GM13977 (cell line): ENCODE measurements around the gene LDB3.

Experiments
- DNase-seq: peaks from one replicate; pipeline ENCODE4 v3.0.0; 2012; ENCODE audit warnings: low spot score
- in situ Hi-C: fragments of 300-500 bp; cut with MboI; formaldehyde crosslinking; loops from one replicate; pipeline ENCODE4 v1.12.0; 2022; ENCODE audit warnings: low sequenced_read_pairs, low pct_unique_long_range_greater_than_20kb, mixed read lengths, inconsistent platforms; ENCODE audit not compliant: unreplicated experiment
- TF ChIP-seq, protein P1 (sequence below): IDR thresholded peaks from 2 replicates; pipeline ENCODE4 v1.5.1; 2012; ENCODE audit warnings: mild to moderate bottlenecking, control low read depth; ENCODE audit not compliant: insufficient read depth; ENCODE audit errors: extremely low read depth, missing control alignments

The LDB3 gene

DNA sequence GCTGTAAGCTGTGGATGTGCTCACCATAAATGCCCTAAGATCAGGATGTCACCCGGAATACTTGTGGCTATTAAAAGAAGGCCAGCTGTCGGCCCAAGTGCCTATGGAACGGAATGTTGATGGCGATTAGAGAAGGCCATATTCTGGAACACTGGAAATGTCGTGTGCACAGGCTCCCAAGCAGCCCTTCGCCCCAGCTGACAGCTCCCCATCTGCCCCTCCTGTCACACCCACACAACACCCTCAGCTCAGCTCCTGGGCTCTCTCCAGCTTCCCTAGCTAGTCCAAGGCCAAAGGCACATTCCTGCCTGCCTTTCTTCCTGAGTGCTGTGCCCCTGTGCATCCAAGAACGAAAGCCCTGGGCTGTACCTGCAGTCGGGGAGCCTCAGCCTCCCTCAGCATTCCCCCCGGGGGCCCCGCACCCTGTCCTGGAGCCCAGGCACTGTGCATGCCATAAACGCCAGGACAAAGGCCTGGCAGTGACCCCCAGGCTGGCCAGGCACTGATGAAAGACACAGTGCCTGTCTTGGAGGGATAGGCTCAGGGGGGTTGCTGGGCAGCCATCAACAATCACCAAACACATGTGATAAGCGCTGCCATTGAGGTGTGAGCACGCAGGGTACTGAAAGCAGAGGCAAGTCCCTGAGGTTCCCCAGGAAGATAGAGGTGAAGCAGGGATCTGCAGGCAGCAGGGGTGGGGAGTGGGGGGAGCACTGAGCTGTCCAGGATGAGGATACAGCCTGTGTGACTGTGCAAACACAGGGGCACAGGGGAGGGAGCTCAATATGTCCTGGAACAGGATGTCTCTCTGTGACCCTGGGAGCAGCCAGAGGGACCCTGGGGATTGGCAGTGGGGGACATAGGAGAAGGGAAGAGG is 3.7 kb upstream of the LDB3 start:
- in situ Hi-C loops: no loop called here
- TF ChIP-seq, protein P1, sequence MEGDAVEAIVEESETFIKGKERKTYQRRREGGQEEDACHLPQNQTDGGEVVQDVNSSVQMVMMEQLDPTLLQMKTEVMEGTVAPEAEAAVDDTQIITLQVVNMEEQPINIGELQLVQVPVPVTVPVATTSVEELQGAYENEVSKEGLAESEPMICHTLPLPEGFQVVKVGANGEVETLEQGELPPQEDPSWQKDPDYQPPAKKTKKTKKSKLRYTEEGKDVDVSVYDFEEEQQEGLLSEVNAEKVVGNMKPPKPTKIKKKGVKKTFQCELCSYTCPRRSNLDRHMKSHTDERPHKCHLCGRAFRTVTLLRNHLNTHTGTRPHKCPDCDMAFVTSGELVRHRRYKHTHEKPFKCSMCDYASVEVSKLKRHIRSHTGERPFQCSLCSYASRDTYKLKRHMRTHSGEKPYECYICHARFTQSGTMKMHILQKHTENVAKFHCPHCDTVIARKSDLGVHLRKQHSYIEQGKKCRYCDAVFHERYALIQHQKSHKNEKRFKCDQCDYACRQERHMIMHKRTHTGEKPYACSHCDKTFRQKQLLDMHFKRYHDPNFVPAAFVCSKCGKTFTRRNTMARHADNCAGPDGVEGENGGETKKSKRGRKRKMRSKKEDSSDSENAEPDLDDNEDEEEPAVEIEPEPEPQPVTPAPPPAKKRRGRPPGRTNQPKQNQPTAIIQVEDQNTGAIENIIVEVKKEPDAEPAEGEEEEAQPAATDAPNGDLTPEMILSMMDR: no peak
- DNase-seq: no peak

DNA sequence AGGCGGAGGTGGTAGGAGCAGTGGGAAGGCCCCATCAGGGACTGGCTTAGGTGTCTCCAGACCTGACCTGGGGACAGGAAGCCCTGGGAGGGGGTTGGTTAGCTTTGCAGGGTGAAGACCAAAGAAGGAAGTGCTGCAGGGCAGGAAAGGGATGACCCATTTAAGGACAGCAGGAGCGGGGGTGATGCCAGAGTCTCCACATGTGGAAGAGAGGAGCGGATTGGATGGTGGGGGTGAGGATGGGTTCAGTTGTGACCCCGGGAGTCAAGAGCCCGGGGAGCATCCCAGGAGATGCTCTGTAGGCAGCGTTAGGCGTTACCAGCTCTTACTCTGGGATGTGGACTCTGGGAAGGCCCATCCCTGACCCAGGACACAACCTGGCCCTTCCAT is 3.1 kb upstream of the LDB3 start:
- in situ Hi-C loops: no loop called here
- no peak for DNase-seq
- TF ChIP-seq, protein P1: no peak

DNA sequence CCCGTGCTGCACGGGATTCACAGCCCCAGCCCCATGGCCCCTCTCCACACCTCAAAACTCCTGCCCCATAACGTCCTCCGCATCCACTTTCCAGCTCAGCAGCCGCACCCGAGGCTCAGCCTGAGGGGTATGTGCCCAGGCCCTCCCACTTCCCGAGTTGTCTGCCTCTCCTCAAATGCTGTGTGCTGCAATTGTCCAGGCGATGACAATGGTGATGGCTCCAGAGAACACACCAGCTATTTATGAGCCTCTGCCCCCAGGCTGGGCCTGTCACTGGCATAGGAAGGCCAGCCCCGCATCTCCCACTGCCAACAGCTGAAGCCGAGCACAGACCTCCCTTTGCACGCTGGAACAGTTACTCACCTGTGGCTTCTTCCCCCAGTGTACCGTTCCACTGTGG is 2.4 kb upstream of the LDB3 start:
- TF ChIP-seq, protein P1: no peak
- in situ Hi-C loops: no loop called here
- DNase-seq: no peak

DNA sequence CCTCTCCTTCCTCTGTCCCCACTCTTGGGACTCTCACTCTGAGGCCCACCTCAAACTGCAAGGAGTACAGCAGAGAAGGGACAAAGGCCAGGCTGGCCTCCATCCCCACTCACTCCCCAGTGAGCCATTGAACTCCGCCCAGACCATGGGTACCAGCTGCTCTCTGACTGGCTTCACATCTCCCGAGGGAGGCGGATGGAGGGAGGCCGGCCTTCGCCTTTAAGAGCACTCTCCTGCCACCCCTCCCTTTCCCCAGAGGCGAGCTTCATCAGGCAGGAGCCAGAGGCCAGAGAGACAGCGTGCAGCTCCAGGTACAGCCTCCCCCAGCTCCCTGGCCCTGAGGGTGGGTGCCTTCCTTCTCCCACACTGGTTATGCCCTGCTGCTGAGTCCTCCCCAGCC is 1.8 kb upstream of the LDB3 start:
- TF ChIP-seq, protein P1: no peak
- DNase-seq: no peak
- in situ Hi-C loops: no loop called here

DNA sequence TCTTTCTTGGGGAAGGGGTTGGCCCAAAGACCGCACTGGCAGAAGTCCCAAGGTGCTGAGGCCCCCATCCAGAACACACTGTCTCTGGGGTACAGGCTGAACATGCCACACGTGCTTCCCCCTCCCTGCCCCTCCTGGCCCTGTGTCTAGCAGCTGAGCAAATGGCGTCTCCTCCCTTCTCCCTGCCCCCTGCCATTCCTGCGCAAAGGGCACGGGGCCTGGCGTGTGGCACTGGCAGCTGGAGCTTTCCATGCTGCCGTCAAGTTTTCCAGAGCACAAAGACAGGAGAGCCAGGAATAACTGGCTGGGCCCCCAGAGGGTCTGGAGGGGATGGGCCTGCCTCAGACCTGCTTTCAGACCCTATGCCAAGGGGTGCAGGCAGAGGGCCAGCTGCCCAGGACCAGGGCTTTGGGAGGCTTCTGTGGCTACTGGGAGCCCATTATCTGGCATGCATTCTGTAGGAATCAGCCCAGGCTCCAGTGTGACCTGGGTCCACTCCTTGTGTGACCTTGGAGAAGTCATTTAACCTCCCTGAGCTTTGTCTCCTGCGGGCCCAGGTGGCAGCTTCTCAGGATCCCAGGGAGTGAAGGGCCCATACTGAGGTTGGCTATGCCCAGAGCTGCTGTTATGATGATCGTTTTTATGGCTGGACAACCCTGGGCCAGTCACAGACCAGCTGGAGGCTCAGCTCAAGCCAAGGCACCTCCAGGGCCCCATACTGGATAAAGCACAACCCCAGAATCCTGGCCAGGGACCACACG is 710 bp upstream of the LDB3 start:
- in situ Hi-C loops: no loop called here
- DNase-seq: no peak
- TF ChIP-seq, protein P1: no peak

DNA sequence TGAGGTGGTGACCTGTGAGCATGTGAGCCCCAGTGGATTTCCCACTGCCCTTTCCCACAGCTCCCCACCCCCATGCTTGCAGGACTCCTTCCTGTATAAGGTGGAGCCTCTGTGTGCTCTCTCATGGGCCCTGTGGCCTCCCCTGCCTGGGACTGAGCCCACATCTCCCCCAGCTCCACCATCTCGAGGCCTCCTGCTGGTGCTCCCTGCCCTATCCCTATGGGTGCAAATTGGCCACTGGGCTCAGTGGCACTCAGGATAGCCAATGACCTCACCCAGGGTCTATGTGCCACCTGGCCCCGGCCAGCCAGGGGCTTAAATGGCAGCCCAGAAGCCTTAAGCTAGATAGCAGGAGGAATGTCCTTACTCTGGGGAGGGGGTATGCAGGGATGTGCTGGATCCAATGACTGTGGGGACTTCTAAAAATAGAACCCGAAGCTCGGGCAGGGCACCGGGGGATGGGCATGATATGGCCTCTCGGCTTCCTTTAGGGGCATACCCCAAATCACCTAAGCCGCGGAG is 2.0 kb downstream of the LDB3 start:
- TF ChIP-seq, protein P1: no peak
- DNase-seq: no peak
- in situ Hi-C loops: no loop called here
